ENCODE data around the gene GMFB.

GMFB gene

DNA sequence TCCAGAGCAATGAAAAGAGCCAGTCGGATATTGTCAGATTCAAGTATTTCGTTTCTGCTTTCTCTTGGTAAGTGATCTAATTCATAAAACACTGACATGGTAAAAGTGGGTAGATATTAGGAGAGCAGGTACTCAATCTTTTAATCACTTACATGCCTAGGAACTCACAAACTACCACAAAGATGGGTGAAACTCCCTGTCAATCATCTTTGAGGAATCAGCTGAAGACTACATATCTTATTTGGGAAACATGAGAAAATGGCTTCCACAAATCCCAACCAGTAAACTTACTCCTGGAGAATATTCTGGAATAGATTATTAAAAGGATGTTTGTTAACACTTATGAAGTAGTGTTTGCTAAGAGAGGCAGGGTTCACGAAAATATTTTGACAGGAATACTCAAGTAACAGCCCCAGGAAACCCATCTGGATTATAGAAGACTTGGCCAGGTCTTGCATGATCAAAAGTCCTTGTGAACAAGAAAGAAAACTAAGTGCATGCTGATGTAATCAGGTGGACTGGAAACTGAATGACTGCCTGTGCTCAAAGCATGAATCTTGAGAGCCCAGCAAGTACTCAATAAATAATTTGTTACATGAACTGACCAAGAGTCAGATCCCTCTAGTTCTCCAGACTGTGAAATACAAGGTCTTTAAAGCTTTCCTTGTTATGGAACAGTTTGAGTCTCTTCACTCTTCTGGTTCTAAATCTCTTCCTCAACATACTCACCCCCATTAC is 63.1 kb downstream of the GMFB start:
- DNase-seq (ENCODE audit: low read depth in 2 of 2) = no peak

GRCh38 chr14:54425068-54425467 is 63.7 kb downstream of the GMFB start:
- DNase-seq (ENCODE audit: low read depth in 2 of 2) = no peak

Measured in activated CD8-positive, alpha-beta memory T cell treated with anti-CD3 and anti-CD28 coated beads for 4 hours (primary cell).